Activated CD4-positive, alpha-beta T cell treated with anti-CD3 and anti-CD28 coated beads, Interleukin-2, amount 50 U/mL, for 4 hours (primary cell): ENCODE data around the gene FAHD2A.
"Not testable (repeated sequence)": the region's sequence is repeated elsewhere in the genome, so short reads cannot be mapped to it uniquely, and the experiment has no call there.

Source experiments
- DNase-seq, 2 experiments: peaks; one replicate each; pipeline ENCODE4 v3.0.0-alpha.2; 2020

Gene FAHD2A

DNA sequence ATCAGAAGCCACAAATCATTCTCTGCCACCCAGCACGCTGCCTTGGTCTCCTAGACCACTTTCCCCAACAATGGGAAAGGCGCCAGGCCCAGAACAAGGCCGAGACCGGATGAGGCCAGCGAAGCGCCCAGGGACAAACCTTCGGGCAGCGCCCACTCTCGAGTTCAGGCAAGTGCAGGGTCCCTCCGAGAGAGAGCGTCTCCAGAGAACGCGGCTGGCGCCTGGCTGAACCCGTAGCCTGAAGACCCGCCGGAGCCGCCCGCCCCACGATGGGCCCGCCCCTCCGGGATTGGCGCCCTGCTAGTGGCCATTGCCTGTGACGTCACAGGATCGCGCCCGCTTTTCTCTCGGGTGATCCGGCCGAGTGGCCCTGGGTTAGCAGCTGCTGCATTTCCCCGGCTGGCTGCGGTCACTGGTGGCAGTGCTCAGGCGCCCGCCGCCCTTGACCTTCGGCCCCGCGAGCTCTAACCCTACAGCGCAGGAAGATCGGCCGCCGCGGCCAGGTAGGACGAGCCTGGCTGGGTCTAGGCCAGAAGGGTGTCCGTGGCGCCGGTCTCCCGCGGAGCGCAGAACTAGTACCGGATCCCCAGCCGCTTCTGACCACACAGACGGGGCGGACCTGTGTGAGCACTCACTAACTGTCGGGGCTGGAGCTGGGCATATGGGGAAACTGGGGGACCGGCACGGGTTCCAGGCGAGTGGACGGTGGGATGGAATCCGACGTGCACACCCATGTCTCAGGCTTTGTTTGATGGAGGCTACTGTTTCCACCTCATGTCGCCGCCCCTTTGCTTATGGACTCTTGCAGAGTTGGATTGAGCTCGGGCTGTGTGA lies at the start of gene FAHD2A:
Gene FAHD2A (plus strand): TSS at position 339 of the 834 bp plus-strand sequence. CDS start 2,851 bp downstream, outside the sequence.
- DNase-seq = peak; percentile 93 to 95

DNA sequence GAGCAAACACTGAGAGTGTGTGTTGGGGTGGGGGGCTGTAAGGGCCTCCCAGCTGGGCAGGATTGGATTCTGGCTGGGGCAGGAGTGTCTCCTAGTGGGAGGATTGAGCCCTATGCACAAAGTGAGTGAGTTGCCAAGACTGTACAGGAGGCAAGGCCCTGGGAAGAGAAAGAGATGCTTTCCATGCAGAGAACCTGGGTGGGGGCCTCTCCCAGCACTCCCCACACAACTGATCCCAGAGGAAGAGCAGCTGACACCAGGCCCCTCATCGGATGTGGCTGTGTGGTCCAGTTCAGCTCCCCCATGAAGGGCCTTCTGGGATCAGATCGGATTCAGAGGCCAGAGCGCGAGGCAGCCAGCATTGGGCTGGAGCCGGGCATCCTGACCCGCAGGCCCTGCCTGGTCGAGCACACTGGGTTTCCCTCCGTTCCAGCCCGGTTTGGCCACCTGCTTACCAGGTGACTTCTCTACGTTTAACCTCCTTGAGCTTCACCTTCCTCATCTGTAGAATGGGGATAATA lies 49.4 kb upstream of the FAHD2A start:
- no peak for DNase-seq

DNA sequence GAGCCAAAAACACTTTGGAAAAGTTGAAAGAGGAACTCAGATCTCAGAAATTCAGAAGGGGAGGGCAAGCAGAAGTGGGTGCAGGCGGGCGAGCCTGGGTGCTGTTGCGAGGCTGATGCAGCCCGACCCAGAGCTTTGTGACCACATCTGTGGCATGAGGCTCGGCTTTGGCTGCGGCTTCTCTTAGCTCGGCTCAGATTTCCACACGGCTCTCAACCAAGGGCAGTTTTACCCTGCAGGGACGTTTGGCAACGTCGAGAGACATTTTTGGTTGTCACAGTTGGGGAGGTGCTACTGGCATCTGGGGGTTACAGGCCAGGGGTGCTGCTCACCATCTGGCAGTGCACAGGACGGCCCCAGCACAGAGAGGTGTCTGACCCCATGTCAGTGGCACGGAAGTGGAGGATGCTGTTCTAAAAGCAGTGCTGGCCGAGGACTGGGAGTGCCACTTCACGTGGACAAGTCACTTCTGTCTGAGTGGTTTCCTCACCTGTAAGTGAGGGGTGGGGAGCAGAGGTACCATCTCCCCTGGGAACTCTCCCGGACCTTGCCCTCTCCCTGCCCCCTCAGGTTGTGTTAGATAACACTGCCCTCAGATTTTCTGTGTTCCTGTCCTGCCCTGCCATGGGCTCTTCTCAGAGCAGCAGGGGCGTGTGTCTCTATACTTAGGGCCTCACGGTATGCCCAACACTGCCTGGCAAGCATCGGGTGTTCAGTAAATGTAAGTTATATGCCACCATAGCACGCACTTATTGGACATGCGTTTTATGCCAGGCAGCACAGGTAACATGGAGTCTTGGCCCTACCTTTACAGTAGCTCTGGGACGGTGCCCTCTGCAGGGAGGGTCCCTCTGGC lies 48.7 kb upstream of the FAHD2A start:
- DNase-seq = no peak

- DNase-seq = no peak
Observed at GRCh38 chr2:95354469-95354901, 48.0 kb upstream of the FAHD2A start.

- DNase-seq = no peak
Observed at GRCh38 chr2:95354925-95355324, 47.6 kb upstream of the FAHD2A start.

DNA sequence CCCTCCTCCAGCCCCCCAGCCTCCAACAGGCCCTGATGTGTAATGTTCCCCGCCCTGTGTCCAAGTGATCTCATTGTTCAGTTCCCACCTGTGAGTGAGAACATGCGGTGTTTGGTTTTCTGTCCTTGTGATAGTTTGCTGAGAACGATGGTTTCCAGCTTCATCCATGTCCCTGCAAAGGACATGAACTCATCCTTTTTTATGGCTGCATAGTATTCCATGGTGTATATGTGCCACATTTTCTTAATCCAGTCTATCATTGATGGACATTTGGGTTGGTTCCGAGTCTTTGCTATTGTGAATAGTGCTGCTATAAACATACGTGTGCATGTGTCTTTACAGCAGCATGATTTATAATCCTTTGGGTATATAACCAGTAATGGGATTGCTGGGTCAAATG lies 47.0 kb upstream of the FAHD2A start:
- DNase-seq = not testable (repeated sequence)

DNA sequence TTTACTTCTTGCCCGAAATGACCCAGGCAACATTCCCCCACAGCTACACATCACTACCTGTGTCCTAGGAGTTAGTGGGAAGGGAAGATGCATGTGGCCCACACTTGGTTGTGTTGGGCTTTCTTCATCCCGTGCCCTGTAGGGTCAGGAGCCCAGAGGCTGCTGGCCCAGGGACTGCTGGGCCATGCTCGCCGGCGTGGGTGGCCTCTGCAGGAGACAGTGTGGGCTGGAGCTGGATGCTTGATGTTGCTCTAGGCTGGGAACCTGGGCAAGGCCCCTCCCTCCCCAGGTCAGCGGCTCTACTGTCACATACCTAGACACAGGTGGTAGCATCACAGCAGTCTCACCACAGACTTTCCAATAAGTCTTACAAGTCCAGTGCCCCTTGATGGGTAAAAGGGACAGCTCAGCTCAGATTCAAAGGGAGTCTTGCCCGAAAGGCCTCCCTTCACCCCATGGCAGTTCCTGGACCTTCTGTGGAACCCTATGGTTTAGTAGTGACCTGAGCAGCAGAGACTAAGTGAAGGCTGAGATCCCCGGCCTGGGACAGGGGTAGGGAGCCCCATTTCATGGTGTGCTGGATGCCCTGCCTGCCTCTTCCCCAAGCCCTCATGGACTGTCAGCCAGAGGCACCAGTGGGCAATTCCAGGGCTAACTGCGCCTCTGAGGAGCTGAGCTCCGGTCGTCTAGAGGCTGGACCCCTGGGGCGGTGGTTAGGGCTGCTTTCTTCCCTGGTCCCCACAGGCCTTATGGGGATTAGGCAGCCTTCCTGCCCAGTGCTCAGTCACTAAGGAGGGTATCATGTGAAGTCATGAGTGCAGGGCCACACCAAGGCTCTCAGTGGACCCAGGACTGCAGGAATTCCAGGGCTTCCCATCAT lies 45.4 kb upstream of the FAHD2A start:
- no peak for DNase-seq

DNA sequence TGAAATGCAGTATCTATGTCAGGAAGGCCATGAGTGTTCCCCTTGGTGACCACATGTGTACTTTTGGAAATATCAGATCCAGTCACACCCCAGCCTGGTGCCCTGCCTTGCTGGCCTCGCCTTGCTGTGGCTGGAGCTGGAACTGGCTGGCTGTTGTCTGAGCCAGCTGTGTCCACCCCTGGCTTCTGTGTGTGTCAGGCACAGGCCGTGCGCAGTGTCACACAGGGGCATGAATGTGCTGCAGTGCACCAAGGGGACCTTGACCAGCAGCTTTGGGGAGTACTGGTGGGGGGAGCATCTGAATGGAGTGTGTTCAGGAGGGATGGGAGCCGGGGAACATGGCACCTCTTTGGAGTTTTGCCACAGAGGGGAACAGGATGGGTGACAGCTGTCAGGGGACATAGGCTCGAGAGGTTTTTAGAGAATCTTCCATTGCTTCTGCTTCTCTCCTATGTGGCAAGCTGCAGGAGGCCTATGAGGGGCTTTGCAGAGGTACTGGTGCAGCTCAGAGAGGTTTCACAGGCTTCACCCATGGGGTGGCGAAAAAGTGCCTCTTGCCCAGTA lies 44.7 kb upstream of the FAHD2A start:
- DNase-seq = no peak

- no peak for DNase-seq
Observed at GRCh38 chr2:95359031-95359430, 43.5 kb upstream of the FAHD2A start.

DNA sequence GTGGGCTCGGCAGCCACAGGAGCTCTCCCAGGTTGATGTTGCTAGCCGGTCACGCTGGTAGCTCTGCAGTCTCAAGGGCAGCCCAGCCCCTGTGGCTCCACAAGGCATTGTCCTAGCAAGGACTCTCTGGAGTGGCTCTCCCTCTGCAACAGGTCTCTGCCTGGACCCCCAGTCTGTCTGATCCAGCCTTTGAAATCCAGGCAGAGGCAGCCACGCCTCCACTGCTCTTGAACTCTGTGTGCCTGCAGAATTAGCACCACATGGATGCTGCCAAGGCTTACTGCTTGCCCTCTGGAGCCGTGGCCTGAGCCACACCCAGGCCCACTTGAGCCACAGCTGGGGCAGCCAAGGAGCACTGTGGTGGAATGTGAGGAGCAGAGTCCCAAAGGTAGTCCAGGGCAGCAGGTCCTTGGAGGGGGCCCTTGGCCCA lies 43.0 kb upstream of the FAHD2A start:
- DNase-seq = no peak

GRCh38 chr2:95361216-95361980 lies 41.1 kb upstream of the FAHD2A start:
- no peak for DNase-seq

GRCh38 chr2:95362486-95362885 lies 40.0 kb upstream of the FAHD2A start:
- DNase-seq = no peak

DNA sequence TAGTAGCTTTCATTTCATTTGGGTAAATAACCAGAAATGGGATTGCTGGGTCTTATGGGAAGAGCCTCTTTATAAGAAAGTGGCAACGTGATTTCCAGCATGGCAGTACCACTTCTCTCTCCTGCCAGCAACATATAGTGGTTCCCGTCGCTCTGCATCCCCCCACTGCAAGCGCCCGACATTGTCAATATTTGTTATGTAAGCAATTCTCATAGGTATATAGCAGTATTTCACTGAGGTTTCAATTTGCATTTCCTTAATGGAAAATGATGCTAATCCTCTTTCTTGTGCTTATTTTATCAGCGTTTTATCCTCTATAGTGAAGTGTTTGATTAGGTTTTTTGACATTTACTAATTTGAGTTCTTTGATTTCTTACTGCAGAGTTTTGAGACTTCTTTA lies 36.0 kb upstream of the FAHD2A start:
- no peak for DNase-seq

DNA sequence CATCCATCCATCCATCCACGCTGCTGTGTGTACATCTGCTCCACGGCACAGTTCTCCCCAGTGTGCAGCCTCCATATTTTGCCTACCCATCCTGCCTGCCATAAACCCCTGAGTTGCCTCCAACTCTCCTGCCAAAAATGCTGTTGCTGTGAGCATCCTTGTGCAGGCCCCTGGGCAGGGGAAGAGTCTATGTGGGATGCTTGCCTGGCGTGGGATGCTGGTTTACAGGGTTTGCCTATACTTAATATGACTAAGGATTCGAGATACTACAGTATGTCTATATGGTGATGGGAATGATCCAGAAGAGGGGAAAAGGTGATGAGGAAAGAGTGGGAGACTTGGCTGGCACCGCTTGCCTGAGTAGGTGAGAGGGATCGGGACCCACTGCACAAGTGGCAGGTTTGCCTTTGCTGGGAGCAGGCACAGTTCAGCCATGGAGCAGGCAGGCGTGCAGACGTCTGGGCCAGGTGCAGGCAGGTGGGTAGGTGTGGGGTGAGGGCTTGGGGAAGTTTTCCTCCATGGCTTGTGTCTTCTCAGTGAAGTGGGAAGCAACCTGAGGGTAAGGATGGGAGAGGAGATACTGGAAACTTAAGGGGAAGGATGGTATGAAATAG lies 30.2 kb upstream of the FAHD2A start:
- no peak for DNase-seq

DNA sequence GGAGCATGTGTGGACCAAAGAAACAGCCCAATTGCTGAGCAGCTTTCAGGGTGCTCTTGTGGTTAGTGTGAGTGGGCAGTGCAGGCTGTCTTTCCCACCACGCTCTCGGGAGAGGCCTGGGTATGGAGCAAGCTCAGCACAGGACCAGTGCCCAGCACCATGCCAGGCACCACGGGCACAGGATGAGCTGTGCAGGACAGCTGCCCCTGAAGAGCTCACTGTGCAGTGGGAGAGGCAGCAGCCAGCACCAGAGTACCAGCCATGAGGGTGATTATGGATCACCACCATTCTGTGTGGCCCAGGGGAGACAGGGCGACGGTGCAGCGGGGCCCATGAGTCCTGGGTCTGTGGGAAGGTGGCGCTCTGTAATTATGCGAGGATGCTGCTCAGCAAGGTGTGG lies 29.7 kb upstream of the FAHD2A start:
- no peak for DNase-seq

GRCh38 chr2:95374029-95374428 lies 28.5 kb upstream of the FAHD2A start:
- no peak for DNase-seq

DNA sequence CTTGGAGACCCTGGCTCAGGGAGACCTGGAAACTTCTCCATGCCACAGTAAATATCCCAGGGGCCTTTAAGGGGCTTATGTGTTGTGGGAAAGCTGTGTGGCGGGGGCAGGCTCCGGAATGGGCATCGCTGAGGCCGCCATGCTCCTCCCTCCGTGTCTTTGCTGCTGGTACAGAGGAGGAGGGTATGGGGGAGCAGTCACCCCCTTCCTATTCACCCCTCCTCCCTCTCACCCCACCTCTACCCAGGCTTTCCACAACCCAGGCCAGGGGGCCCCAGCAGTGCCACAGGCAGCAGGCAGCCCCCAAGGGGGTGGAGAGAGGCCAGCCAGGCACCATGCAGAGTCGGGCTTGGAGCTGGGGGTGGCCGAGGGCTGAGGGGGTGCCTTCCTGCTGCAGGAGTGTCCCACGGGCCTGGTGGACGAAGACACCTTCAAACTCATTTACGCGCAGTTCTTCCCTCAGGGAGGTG lies 28.0 kb upstream of the FAHD2A start:
- DNase-seq = no peak

DNA sequence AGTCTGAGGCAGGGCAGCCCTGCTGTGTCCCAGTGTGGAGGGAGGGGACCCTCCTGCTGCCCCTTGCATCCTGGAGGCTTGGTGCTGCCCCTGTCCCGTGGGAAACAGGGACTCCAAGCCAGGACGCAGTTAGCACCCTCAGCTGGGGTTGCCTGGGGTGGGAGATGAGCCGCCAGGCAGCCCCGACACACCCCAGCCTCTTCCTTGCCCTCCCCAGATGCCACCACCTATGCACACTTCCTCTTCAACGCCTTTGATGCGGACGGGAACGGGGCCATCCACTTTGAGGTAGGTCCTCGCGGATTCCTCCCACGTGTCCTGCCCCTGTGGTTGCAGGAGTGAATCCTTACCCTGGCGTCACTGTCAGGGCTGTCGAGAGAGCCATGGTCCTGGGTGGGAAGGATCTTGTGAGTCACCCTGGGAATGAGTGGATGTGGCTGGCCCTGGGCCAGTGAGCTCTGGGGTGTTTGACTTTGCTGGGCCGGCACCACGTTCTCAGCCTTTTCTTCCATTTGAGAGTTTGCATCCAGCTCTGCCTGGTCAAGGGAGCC lies 27.5 kb upstream of the FAHD2A start:
- no peak for DNase-seq

DNA sequence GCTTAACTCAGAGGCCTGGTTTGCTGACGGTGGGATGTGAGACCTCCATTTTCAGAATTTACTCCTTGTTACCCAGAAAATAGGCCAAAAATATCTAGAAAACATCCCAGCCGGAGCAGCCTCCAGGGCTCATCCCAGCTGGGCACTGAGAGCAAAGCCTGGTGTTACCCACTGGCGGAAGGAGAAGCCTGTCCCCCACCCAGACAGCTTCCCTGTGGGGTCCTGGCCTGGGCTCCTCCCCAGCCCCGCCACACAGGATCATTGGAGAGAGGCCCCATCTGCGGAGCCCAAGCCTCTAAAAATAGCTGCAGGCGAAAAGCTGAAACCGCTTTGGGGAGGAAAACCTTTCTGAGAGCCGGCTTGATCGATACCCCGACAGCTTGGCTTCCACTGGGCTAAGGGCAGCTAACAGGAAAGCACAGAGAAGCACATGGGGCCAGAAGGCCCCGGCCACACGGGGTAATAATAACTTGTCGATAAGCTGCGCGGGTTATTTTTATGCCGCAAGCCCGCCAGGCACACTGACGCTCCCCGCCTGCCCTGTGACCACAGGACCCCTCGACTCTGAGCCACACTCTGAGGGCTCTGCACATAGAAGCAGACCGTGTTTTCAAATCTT lies 26.9 kb upstream of the FAHD2A start:
- DNase-seq = no peak
